GM19438 (cell line): ENCODE measurements around the gene DLST.
A peak's percentile ranks its signal among the peaks of the same experiment; 100 is the strongest.

ENCODE experiments used
- ATAC-seq: cut with Tn5 transposase; IDR thresholded peaks from one replicate; pipeline ENCODE4 v1.9.1; 2021; ENCODE audit warnings: low read depth; ENCODE audit not compliant: unreplicated experiment

Gene DLST

GRCh38 chr14:74936151-74936550 is 54.4 kb downstream of the DLST start:
- ATAC-seq = no peak

GRCh38 chr14:74936731-74937130 is 55.0 kb downstream of the DLST start:
- no peak for ATAC-seq

GRCh38 chr14:74937171-74937570 is 55.5 kb downstream of the DLST start:
- no peak for ATAC-seq

GRCh38 chr14:74938531-74939495 is 57.1 kb downstream of the DLST start:
- no peak for ATAC-seq

GRCh38 chr14:74940956-74941565 is 59.3 kb downstream of the DLST start:
- ATAC-seq = no peak

- ATAC-seq = peak; percentile 49
Observed at GRCh38 chr14:74941676-74942097, 60.0 kb downstream of the DLST start.

- peak; percentile 10 for ATAC-seq
Observed at GRCh38 chr14:74942181-74942580, 60.5 kb downstream of the DLST start.

GRCh38 chr14:74942608-74943007 is 60.9 kb downstream of the DLST start:
- no peak for ATAC-seq

GRCh38 chr14:74945261-74945851 is 63.6 kb downstream of the DLST start:
- ATAC-seq = no peak

- ATAC-seq = no peak
Observed at GRCh38 chr14:74945852-74946658, 64.3 kb downstream of the DLST start.

- ATAC-seq = no peak
Observed at GRCh38 chr14:74946659-74947281, 65.1 kb downstream of the DLST start.

- ATAC-seq = no peak
Observed at GRCh38 chr14:74947353-74948227, 65.9 kb downstream of the DLST start.

GRCh38 chr14:74948228-74949175 is 66.8 kb downstream of the DLST start:
- no peak for ATAC-seq

- no peak for ATAC-seq
Observed at GRCh38 chr14:74949191-74949601, 67.5 kb downstream of the DLST start.

- no peak for ATAC-seq
Observed at GRCh38 chr14:74949859-74950573, 68.3 kb downstream of the DLST start.

- ATAC-seq = no peak
Observed at GRCh38 chr14:74950795-74951442, 69.2 kb downstream of the DLST start.
